PC-3 (cell line): ENCODE results near the gene C22orf15. TPM values are rescaled to one million over a fixed set of nuclear protein-coding genes. Genes with fewer than 3 reads are reported as not detected.

ENCODE experiments used
- ATAC-seq: fragments of 200-7000 bp; cut with Tn5 transposase; 2 replicates; pipeline ENCODE4 v1.9.1; 2020; ENCODE audit warnings: mild to moderate bottlenecking, moderate library complexity
- BruUV-seq: library from RNA; stranded (reverse); fragments of 400-500 nt; replicated peaks from 2 replicates; lab custom pipeline; 2021; lab: Mats Ljungman, UMichigan
- CTCF ChIA-PET: fragments of 300-600 bp; sonication (Branson Sonifier 250); formaldehyde crosslinking; loops from one replicate; lab custom pipeline; 2022; ENCODE audit warnings: antibody characterized with exemption; lab: Charles Lee
- POLR2A ChIA-PET: fragments of 300-600 bp; sonication (Branson Sonifier 250); formaldehyde crosslinking; loops from one replicate; lab custom pipeline; 2022; ENCODE audit warnings: antibody characterized with exemption; ENCODE audit not compliant: unreplicated experiment; lab: Charles Lee
- DNase-seq: peaks from one replicate; pipeline ENCODE4 v3.0.0-alpha.2; 2015
- H2AFZ ChIP-seq: fragments of 300-600 bp; sonication (generic); 2 replicates; pipeline ENCODE4 v1.6.0; 2016; ENCODE audit warnings: antibody characterized with exemption, low read length
- H3F3A ChIP-seq: fragments of 300-600 bp; sonication (generic); one replicate; pipeline ENCODE4 v1.6.0; 2017; ENCODE audit warnings: antibody characterized with exemption, low read length, control low read depth, mild to moderate bottlenecking; ENCODE audit not compliant: unreplicated experiment
- H3K27ac ChIP-seq: fragments of 300-600 bp; sonication (generic); 2 replicates; pipeline ENCODE4 v1.5.1; 2016; ENCODE audit warnings: mild to moderate bottlenecking, low read length
- H3K27me3 ChIP-seq: fragments of 300-600 bp; sonication (generic); 2 replicates; pipeline ENCODE4 v1.6.1; 2016; ENCODE audit warnings: low read length, mixed read lengths
- H3K36me3 ChIP-seq: fragments of 300-600 bp; sonication (generic); 2 replicates; pipeline ENCODE4 v1.6.1; 2016; ENCODE audit warnings: low read depth, mixed run types, low read length, mixed read lengths
- H3K4me1 ChIP-seq: fragments of 300-600 bp; sonication (generic); 2 replicates; pipeline ENCODE4 v1.5.1; 2016; ENCODE audit warnings: low read length; ENCODE audit not compliant: insufficient read depth
- H3K4me2 ChIP-seq: fragments of 300-600 bp; sonication (generic); 2 replicates; pipeline ENCODE4 v1.6.0; 2016; ENCODE audit warnings: low read length
- H3K4me3 ChIP-seq: fragments of 300-600 bp; sonication (generic); 2 replicates; pipeline ENCODE4 v1.5.1; 2016; ENCODE audit warnings: mild to moderate bottlenecking, low read length, mixed read lengths
- H3K79me2 ChIP-seq: fragments of 300-600 bp; sonication (generic); 2 replicates; pipeline ENCODE4 v1.6.1; 2017; ENCODE audit warnings: low read length, mixed read lengths
- H3K9ac ChIP-seq: fragments of 300-600 bp; sonication (generic); 2 replicates; pipeline ENCODE4 v1.6.0; 2016; ENCODE audit warnings: mild to moderate bottlenecking, low read length
- H3K9me2 ChIP-seq: fragments of 300-600 bp; sonication (generic); replicated peaks from 2 replicates; pipeline ENCODE4 v1.6.1; 2016; ENCODE audit warnings: mixed run types, low read length, mixed read lengths
- H3K9me3 ChIP-seq: fragments of 300-600 bp; sonication (generic); 2 replicates; pipeline ENCODE4 v1.6.1; 2016; ENCODE audit warnings: low read length, mixed read lengths
- H4K20me1 ChIP-seq: fragments of 300-600 bp; sonication (generic); 2 replicates; pipeline ENCODE4 v1.6.1; 2016; ENCODE audit warnings: low read length, mixed read lengths
- EZH2 ChIP-seq: fragments of 300-600 bp; sonication (generic); IDR thresholded peaks from one replicate; pipeline ENCODE4 v1.6.1; 2017; ENCODE audit warnings: antibody characterized with exemption, mild to moderate bottlenecking, low read length; ENCODE audit not compliant: unreplicated experiment
- EZH2phosphoT487 ChIP-seq: fragments of 300-600 bp; sonication (generic); IDR thresholded peaks from 2 replicates; pipeline ENCODE4 v1.6.1; 2018; ENCODE audit warnings: mild to moderate bottlenecking, antibody characterized with exemption, low read length, borderline replicate concordance
- intact Hi-C: fragments of 100-400 bp; cut with micrococcal nuclease; formaldehyde crosslinking; loops from 2 replicates; pipeline ENCODE4 v1.9.0; 2023
- total RNA-seq: library from RNA; depleted of rRNA; stranded (reverse); fragments of >200 nt; gene quantifications from 2 replicates; pipeline ENCODE4 v1.2.3, GENCODE V29; 2014
- TF ChIP-seq, protein P1 (sequence below): fragments of 300-600 bp; sonication (generic); conservative IDR thresholded peaks from 2 replicates; pipeline ENCODE4 v1.5.1; 2017; ENCODE audit warnings: antibody characterized with exemption, low read depth, mild to moderate bottlenecking, low read length

The C22orf15 gene
- total RNA-seq, 1 experiment from 2014 or later = not detected

- no peak for TF ChIP-seq EZH2phosphoT487
- Histone ChIP-seq H3K4me1 (peaks cover 8% of the 10 kb centered on the region), H3K4me3 (no peak overlapping the region), H3K9me3 (no peaks in the 10 kb centered on the region), H3F3A (no peaks in the 10 kb centered on the region), H3K27ac (no peak overlapping the region), H3K4me2 (no peak overlapping the region), H3K36me3 (no peaks in the 10 kb centered on the region), H3K79me2 (0 out of 2 replicates have a peak, but pooled peaks cover 4% of the 10 kb centered on the region), H3K27me3 (no peaks in the 10 kb centered on the region), H4K20me1 (no peaks in the 10 kb centered on the region), H3K9me2 (no peaks in the 10 kb centered on the region), H2AFZ (no peak overlapping the region), H3K9ac (no peak overlapping the region)
- no peak for DNase-seq
- POLR2A ChIA-PET = no interaction called here
- intact Hi-C loops = no loop called here
- no peak for ATAC-seq
- no TSS peak for BruUV-seq
- CTCF ChIA-PET = no interaction called here
Observed at GRCh38 chr22:23753385-23753784, 9.4 kb upstream of the C22orf15 start.

DNA sequence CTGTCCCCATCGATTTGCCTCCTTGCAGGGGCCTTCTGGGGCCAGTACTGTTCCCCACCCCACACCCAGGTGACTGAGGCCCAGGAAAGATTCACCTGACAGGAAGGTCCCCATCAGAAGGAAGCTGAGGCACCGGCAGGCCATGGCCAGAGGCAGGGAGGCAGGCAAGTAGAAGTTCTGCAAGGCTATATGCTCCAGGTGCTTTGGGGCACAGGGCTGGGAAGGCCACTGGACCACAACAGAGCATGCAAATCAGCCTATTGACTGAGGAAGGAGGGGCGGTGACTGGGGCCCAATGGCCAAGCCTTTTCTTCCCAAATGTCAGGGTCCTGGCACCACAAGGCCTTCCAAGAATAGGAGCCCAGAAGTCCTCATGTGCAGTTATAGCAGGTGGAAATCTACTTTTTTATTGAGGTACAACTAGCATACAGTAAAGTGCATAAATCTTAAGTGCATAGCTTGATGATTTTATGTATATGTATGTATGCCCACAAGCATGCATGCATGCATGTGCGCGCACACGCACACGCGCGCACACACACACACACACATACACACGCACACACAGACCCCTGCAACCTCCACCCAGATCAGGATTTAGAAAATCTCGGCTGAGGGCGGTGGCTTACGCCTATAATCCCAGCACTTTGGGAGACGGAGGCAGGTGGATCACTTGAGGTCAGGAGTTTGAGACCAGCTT, 8.4 kb upstream of the C22orf15 start, which contains the start of gene VPREB3:
Gene VPREB3 (minus strand): TSS at position 206 of the 700 bp plus-strand sequence. CDS start 62 bp downstream, at position 144.
- TF ChIP-seq EZH2 (no peak), EZH2phosphoT487 (no peak)
- TF ChIP-seq, protein P1, sequence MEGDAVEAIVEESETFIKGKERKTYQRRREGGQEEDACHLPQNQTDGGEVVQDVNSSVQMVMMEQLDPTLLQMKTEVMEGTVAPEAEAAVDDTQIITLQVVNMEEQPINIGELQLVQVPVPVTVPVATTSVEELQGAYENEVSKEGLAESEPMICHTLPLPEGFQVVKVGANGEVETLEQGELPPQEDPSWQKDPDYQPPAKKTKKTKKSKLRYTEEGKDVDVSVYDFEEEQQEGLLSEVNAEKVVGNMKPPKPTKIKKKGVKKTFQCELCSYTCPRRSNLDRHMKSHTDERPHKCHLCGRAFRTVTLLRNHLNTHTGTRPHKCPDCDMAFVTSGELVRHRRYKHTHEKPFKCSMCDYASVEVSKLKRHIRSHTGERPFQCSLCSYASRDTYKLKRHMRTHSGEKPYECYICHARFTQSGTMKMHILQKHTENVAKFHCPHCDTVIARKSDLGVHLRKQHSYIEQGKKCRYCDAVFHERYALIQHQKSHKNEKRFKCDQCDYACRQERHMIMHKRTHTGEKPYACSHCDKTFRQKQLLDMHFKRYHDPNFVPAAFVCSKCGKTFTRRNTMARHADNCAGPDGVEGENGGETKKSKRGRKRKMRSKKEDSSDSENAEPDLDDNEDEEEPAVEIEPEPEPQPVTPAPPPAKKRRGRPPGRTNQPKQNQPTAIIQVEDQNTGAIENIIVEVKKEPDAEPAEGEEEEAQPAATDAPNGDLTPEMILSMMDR = no peak
- CTCF ChIA-PET = no interaction called here
- ATAC-seq = no peak

DNA sequence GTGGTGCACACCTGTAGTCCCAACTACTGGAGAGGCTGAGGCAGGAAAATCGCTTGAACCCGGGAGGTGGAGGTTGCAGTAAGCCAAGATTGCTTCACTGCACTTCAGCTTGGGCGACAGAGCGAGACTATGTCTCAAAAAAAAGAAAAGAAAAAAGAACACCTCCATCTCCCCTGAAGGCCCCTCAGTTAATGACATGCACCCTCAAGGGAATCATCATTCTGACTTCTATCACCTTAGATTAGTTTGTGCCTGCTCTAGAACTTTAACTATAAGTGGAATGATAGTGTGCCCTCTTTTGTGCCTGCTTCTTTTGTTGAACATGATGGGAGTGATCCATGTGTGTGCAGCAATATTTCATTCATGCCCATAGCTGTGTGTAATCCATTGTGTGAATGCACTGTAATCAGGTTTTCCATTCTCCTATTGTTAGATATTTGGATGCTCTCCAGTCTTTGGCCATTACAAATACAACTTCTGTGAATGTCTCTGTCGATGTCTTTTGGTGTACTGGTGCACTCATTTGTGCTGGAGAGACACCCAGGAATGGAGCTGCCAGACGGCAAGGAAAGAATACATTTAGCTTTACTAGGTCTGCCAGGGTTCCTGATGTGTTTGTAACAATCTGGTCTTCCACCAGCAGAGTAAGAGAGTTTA, 7.7 kb upstream of the C22orf15 start:
- Histone ChIP-seq H3K9ac (no peak overlapping the region), H3K9me3 (no peaks in the 10 kb centered on the region), H3K36me3 (no peaks in the 10 kb centered on the region), H2AFZ (no peak overlapping the region), H4K20me1 (no peaks in the 10 kb centered on the region), H3F3A (no peaks in the 10 kb centered on the region), H3K9me2 (no peaks in the 10 kb centered on the region), H3K4me2 (no peak overlapping the region), H3K4me1 (peaks cover 5% of the 10 kb centered on the region), H3K27ac (no peak overlapping the region), H3K4me3 (no peak overlapping the region), H3K79me2 (no peaks in the 10 kb centered on the region), H3K27me3 (no peaks in the 10 kb centered on the region)
- POLR2A ChIA-PET = no interaction called here
- BruUV-seq = no TSS peak
- DNase-seq = no peak
- no peak for ATAC-seq
- TF ChIP-seq EZH2 (no peak), EZH2phosphoT487 (no peak)
- TF ChIP-seq, protein P1 = no peak
- CTCF ChIA-PET = no interaction called here
- intact Hi-C loops = no loop called here

More for the DNA sequence above, 8.4 kb upstream of the C22orf15 start, which contains the start of gene VPREB3:
- DNase-seq = no peak
- H3K4me1 ChIP-seq = peaks cover 8% of the 10 kb centered on the region
- BruUV-seq = no TSS peak
- no peaks in the 10 kb centered on the region for H3K36me3 ChIP-seq
- 0 out of 2 replicates have a peak, but pooled peaks cover 4% of the 10 kb centered on the region for H3K79me2 ChIP-seq
- no peak within 1 kb of the TSS for H2AFZ ChIP-seq
- intact Hi-C loops = no loop called here
- H4K20me1 ChIP-seq = no peaks in the 10 kb centered on the region
- no peaks in the 10 kb centered on the region for H3K9me2 ChIP-seq
- no peaks in the 10 kb centered on the region for H3F3A ChIP-seq
- H3K9ac ChIP-seq = no peak within 1 kb of the TSS
- H3K4me3 ChIP-seq = no peak within 1 kb of the TSS
- H3K9me3 ChIP-seq = no peaks in the 10 kb centered on the region
- H3K27me3 ChIP-seq = no peaks in the 10 kb centered on the region
- H3K4me2 ChIP-seq = no peak within 1 kb of the TSS
- POLR2A ChIA-PET = no interaction called here
- H3K27ac ChIP-seq = no peak within 1 kb of the TSS
